ENCODE data around the gene TECPR1. TPM values are rescaled to one million over a fixed set of nuclear protein-coding genes. Genes with fewer than 3 reads are reported as not detected.

Gene TECPR1
- 11.9 and 21.8 TPM in 2 replicates for total RNA-seq (ENCODE audit: low replicate concordance)

GRCh38 chr7:98251601-98252424 lies at the start of gene TECPR1:
TSS of gene TECPR1 (minus strand) at chr7:98252232. CDS start at chr7:98246146, 6,086 bp downstream.

GRCh38 chr7:98280791-98281756 lies 29.0 kb upstream of the TECPR1 start, which contains the start of gene BRI3:
TSS of gene BRI3 (plus strand) at chr7:98281686. CDS start at chr7:98281796, 110 bp downstream.

GRCh38 chr7:98211221-98211675 lies 40.8 kb downstream of the TECPR1 start, which contains the start of gene BHLHA15:
TSS of gene BHLHA15 (plus strand) at chr7:98211439. CDS start at chr7:98212310, 871 bp downstream.

Other genes with a start within 250 kb of the TECPR1 start
- gene LMTK2, start 145.4 kb downstream of the TECPR1 start, total RNA-seq (ENCODE audit: low replicate concordance) = 5.4 and 5.9 TPM in 2 replicates
- gene BHLHA15, start 40.8 kb downstream of the TECPR1 start, total RNA-seq (ENCODE audit: low replicate concordance) = 0.38 TPM in 1 of 2 replicates, not detected in the other
- 87.8 and 122 TPM in 2 replicates for gene BRI3, start 29.5 kb upstream of the TECPR1 start, total RNA-seq (ENCODE audit: low replicate concordance)
- gene BAIAP2L1, start 148.9 kb upstream of the TECPR1 start, total RNA-seq (ENCODE audit: low replicate concordance) = 0.82 and 3.5 TPM in 2 replicates